Stimulated activated naive CD8-positive, alpha-beta T cell treated with anti-CD3 and anti-CD28 coated beads, Interleukin-15, Interleukin-2, amounts not matched to agents 100 ng/mL and 50 ng/mL, for 24 hours (primary cell): ENCODE data around the gene USHBP1.

Source experiments
- H3K27ac Mint-ChIP-seq: one replicate; pipeline ENCODE4 v1.8.0; 2021; ENCODE audit warnings: mild to moderate bottlenecking, mixed read lengths
- H3K27me3 Mint-ChIP-seq: one replicate; pipeline ENCODE4 v1.8.0; 2021; ENCODE audit warnings: mixed read lengths
- H3K36me3 Mint-ChIP-seq: one replicate; pipeline ENCODE4 v1.8.0; 2021; ENCODE audit warnings: low read depth, mixed read lengths
- H3K4me1 Mint-ChIP-seq: one replicate; pipeline ENCODE4 v1.8.0; 2021; ENCODE audit warnings: low read depth, mixed read lengths
- H3K4me3 Mint-ChIP-seq: one replicate; pipeline ENCODE4 v1.8.0; 2021; ENCODE audit warnings: mild to moderate bottlenecking, mixed read lengths
- H3K9me3 Mint-ChIP-seq: one replicate; pipeline ENCODE4 v1.8.0; 2021; ENCODE audit warnings: mixed read lengths

The USHBP1 gene

GRCh38 chr19:17242431-17243208 is 21.9 kb downstream of the USHBP1 start:
- H3K9me3 Mint-ChIP-seq: no peaks in the 10 kb centered on the region
- H3K36me3 Mint-ChIP-seq: no peaks in the 10 kb centered on the region
- no peak overlapping the region for H3K4me3 Mint-ChIP-seq
- H3K27me3 Mint-ChIP-seq: no peaks in the 10 kb centered on the region
- peaks cover 8% of the 10 kb centered on the region for H3K4me1 Mint-ChIP-seq
- H3K27ac Mint-ChIP-seq: no peak overlapping the region

- Mint-ChIP-seq H3K4me1 (no peaks in the 10 kb centered on the region), H3K4me3 (no peak overlapping the region), H3K9me3 (no peaks in the 10 kb centered on the region), H3K36me3 (no peaks in the 10 kb centered on the region), H3K27me3 (no peaks in the 10 kb centered on the region), H3K27ac (no peak overlapping the region)
These were observed 23.6 kb downstream of the USHBP1 start for GRCh38 chr19:17240826-17241399.

DNA sequence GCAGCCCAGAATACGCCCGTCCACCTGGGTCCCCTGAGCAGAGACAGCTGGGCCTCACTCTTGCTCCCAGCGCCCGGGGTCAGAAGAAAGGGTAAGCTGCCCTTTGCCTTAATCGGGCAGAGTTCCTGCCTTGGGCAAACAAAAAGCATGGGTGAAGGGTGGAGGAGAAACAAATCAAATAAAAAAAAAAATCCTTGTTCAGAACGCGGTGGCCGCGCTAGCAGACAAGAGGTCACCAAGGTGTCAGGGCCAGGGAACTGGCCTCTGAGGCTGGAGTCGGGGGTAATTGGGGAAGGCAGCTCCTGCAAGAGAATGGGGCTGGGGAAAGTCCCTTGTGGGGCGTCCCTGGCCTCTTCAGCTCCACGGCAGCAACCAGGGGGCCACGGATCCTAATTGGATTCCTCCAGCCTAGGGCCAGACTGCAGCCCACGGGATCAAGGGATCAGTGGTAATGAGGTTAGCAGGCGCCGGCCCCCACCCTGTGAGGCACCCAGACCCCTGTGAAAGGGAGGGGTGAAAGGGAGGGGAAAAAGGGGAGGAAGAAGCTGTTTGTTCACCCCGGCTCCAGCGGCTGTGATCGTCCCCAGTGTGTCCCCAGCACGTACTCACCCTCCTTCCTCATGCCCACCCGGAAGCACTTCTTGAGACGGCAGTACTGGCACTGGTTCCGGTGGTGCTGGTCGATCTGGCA is 24.3 kb downstream of the USHBP1 start:
- H3K36me3 Mint-ChIP-seq: no peaks in the 10 kb centered on the region
- H3K27me3 Mint-ChIP-seq: no peaks in the 10 kb centered on the region
- no peak overlapping the region for H3K4me3 Mint-ChIP-seq
- H3K27ac Mint-ChIP-seq: no peak overlapping the region
- no peaks in the 10 kb centered on the region for H3K4me1 Mint-ChIP-seq
- H3K9me3 Mint-ChIP-seq: no peaks in the 10 kb centered on the region

- Mint-ChIP-seq H3K9me3 (no peaks in the 10 kb centered on the region), H3K27me3 (no peaks in the 10 kb centered on the region), H3K36me3 (no peaks in the 10 kb centered on the region), H3K4me1 (peaks cover 9% of the 10 kb centered on the region), H3K4me3 (no peak overlapping the region), H3K27ac (no peak overlapping the region)
These were observed 26.5 kb downstream of the USHBP1 start for GRCh38 chr19:17237747-17238706.

- peak overlapping the region; percentile 41 for H3K4me3 Mint-ChIP-seq
- no peak overlapping the region for H3K27ac Mint-ChIP-seq
- peaks cover 9% of the 10 kb centered on the region for H3K4me1 Mint-ChIP-seq
- H3K27me3 Mint-ChIP-seq: no peaks in the 10 kb centered on the region
- no peaks in the 10 kb centered on the region for H3K9me3 Mint-ChIP-seq
- H3K36me3 Mint-ChIP-seq: peaks cover 3% of the 10 kb centered on the region
These were observed 27.6 kb downstream of the USHBP1 start for GRCh38 chr19:17236811-17237543.

DNA sequence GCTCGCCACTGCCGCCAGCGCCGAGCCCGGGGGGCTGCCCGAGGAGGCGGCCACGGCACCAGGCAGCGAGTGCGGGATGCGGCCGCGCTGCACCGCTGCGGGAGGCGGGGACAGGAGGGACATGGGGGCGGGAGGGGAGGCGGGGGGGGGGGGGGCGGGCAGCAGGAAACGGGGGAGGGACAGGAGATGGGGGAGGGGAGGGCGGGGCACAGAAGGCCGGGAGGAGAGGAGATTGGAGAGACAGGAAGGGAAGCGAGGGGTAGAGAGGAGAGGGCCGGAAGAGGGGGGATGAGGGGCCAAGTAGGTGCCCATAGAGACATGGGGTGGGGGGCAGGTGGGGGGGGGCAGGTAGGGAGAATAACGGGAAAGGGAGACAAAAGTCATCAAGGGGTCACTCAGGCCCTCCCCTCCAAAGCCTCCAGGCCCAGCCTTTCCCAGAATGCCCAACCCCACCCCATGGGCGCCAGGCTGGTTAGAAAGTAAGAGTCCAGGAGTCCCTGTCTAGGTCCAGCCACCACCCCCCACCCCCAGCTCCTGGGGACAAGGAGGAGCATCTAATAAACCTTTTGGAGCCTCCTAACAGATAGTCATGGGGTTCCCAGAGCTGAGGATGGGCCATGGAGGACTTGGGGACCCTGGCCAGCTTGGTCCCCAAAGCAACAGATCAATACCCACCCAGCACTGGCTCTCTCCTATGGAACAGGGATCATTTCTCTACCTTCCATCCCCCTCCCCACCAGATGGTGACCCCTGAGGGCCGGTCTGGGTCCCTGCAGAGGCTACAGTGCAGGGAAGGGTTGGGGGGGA is 28.4 kb downstream of the USHBP1 start:
- H3K36me3 Mint-ChIP-seq: peaks cover 3% of the 10 kb centered on the region

GRCh38 chr19:17235300-17235970 is 29.1 kb downstream of the USHBP1 start:
- peak overlapping the region; percentile 68 for H3K27ac Mint-ChIP-seq
- H3K36me3 Mint-ChIP-seq: peaks cover 3% of the 10 kb centered on the region
- H3K27me3 Mint-ChIP-seq: no peaks in the 10 kb centered on the region
- H3K4me1 Mint-ChIP-seq: peaks cover 9% of the 10 kb centered on the region
- H3K9me3 Mint-ChIP-seq: no peaks in the 10 kb centered on the region
- peak overlapping the region; percentile 82 for H3K4me3 Mint-ChIP-seq

More for the DNA sequence above, 28.4 kb downstream of the USHBP1 start:
- H3K9me3 Mint-ChIP-seq: no peaks in the 10 kb centered on the region
- no peak overlapping the region for H3K27ac Mint-ChIP-seq
- peaks cover 9% of the 10 kb centered on the region for H3K4me1 Mint-ChIP-seq
- H3K4me3 Mint-ChIP-seq: peak overlapping the region; percentile 82
- no peaks in the 10 kb centered on the region for H3K27me3 Mint-ChIP-seq

DNA sequence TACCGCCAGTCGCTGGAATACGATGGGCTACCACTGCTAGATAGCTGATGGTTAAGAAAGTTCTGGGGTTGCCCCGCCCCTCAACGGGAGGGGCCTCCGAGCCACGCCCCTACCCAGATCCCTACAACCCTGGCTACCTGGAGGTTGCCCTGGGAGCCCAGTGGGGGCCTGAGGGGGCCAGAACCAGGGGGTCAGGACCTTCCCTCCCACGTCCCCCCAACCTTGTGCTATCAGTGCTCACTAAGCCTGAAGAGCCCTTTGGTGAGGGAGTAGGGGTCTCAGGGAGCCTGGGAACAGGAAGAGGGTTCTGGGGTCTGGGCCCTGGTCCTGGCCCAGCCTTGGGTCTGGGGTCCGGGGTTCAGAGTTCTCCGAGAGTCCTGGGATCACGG is 29.6 kb downstream of the USHBP1 start:
- Mint-ChIP-seq H3K27me3 (no peaks in the 10 kb centered on the region), H3K36me3 (peaks cover 3% of the 10 kb centered on the region), H3K27ac (peak overlapping the region; percentile 68), H3K4me1 (peaks cover 9% of the 10 kb centered on the region), H3K4me3 (peak overlapping the region; percentile 82), H3K9me3 (no peaks in the 10 kb centered on the region)

- Mint-ChIP-seq H3K27me3 (no peaks in the 10 kb centered on the region), H3K4me1 (peaks cover 10% of the 10 kb centered on the region), H3K9me3 (no peaks in the 10 kb centered on the region), H3K4me3 (no peak overlapping the region), H3K27ac (no peak overlapping the region), H3K36me3 (peaks cover 3% of the 10 kb centered on the region)
These were observed 32.3 kb downstream of the USHBP1 start for GRCh38 chr19:17232258-17232657.

DNA sequence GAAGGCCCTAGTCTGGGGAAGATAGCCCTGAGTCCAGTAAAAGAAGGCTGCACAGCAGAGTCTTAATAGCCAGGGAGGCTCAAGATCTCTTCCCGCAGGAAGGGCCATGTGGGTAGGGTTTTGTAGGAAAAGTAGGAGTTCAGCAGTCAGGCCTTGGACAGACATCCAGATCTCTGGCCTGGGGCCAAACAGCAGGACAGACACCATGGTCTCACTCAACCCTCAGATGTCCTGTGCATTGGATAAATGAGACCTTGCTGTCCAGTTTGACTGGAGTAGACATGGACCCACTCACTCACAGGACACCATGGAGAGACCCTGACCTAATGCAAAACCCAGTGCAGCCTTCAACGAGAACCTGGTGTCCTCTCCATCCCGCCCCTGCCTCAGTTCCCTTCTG is 34.7 kb downstream of the USHBP1 start:
- H3K27ac Mint-ChIP-seq: no peak overlapping the region
- H3K4me3 Mint-ChIP-seq: no peak overlapping the region
- H3K36me3 Mint-ChIP-seq: peaks cover 3% of the 10 kb centered on the region

GRCh38 chr19:17227798-17228367 is 36.7 kb downstream of the USHBP1 start:
- Mint-ChIP-seq H3K27me3 (no peaks in the 10 kb centered on the region), H3K9me3 (no peaks in the 10 kb centered on the region), H3K36me3 (peaks cover 3% of the 10 kb centered on the region), H3K4me1 (peaks cover 5% of the 10 kb centered on the region), H3K4me3 (peak overlapping the region; percentile 91), H3K27ac (no peak overlapping the region)

More for the DNA sequence above, 34.7 kb downstream of the USHBP1 start:
- peaks cover 14% of the 10 kb centered on the region for H3K4me1 Mint-ChIP-seq
- H3K9me3 Mint-ChIP-seq: no peaks in the 10 kb centered on the region
- H3K27me3 Mint-ChIP-seq: no peaks in the 10 kb centered on the region

GRCh38 chr19:17226002-17226933 is 38.3 kb downstream of the USHBP1 start, which contains the start of gene OCEL1:
Gene OCEL1 (plus strand): TSS chr19:17226226. CDS start chr19:17226248, 22 bp downstream.
- Mint-ChIP-seq H3K27me3 (no peaks in the 10 kb centered on the region), H3K4me3 (peak within 1 kb of the TSS; percentile 91), H3K4me1 (peaks cover 5% of the 10 kb centered on the region), H3K9me3 (no peaks in the 10 kb centered on the region), H3K36me3 (no peaks in the 10 kb centered on the region), H3K27ac (peak within 1 kb of the TSS; percentile 89)
